GM19397 (cell line): ENCODE measurements around the gene ZNF783.
"Not testable (repeated sequence)": the region's sequence is repeated elsewhere in the genome, so short reads cannot be mapped to it uniquely, and the experiment has no call there.

Experiments
- ATAC-seq: cut with Tn5 transposase; IDR thresholded peaks from one replicate; pipeline ENCODE4 v1.9.1; 2021; ENCODE audit warnings: mild to moderate bottlenecking, moderate library complexity; ENCODE audit not compliant: unreplicated experiment

Gene ZNF783

GRCh38 chr7:149329265-149329664 is 67.3 kb downstream of the ZNF783 start:
- no peak for ATAC-seq

DNA sequence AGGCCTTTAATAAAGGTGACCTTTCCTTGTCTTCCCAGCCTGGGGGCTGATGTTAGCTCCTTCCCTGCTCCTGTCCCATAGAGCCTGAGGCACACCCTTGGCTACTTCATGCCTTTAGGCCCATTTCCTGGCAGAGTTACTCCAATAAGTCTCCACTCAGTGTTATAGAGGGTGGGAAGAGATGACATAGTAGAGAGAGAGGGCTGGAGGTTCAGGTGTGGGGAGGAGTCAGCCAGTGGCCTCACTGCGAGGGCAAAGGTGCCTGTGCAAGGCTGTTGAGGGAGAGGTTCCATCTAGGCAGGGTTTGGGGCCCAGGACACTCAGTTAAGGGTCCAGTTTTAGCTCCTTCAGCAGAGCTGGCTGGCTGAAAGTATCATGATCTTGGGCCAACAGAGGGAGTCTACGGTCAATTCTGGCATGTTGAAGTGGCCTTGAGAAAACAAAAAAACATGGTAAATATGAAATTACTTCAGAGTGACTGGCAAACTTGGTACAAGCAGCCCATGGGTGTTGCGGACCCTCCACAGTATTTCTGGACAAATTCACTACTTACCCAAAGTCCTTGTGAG is 67.9 kb downstream of the ZNF783 start:
- no peak for ATAC-seq

GRCh38 chr7:149330914-149331567 is 69.0 kb downstream of the ZNF783 start:
- ATAC-seq: no peak

DNA sequence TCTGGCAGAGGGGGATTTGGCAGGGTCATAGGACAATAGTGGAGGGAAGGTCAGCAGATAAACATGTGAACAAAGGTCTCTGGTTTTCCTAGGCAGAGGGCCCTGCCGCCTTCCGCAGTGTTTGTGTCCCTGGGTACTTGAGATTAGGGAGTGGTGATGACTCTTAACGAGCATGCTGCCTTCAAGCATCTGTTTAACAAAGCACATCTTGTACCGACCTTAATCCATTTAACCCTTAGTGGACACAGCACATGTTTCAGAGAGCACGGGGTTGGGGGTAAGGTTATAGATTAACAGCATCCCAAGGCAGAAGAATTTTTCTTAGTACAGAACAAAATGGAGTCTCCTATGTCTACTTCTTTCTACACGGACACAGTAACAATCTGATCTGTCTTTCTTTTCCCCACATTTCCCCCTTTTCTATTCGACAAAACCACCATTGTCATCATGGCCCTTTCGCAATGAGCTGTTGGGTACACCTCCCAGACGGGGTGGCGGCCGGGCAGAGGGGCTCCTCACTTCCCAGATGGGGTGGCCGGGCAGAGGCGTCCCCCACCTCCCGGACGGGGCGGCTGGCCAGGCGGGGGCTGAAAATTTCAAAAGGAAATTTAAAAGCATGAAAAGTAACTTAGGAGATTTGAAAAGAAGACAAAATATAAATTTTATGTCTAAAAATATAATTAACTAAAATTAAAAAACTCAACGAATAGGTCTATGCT is 70.8 kb downstream of the ZNF783 start:
- not testable (repeated sequence) for ATAC-seq

GRCh38 chr7:149333321-149333717 is 71.3 kb downstream of the ZNF783 start:
- no peak for ATAC-seq

GRCh38 chr7:149334219-149334618 is 72.2 kb downstream of the ZNF783 start:
- ATAC-seq: no peak
